ENCODE measurements around the gene FAM25C. TPM values are rescaled to one million over a fixed set of nuclear protein-coding genes. Genes with fewer than 3 reads are reported as not detected.

FAM25C gene
- not detected in 2 replicates for total RNA-seq

DNA sequence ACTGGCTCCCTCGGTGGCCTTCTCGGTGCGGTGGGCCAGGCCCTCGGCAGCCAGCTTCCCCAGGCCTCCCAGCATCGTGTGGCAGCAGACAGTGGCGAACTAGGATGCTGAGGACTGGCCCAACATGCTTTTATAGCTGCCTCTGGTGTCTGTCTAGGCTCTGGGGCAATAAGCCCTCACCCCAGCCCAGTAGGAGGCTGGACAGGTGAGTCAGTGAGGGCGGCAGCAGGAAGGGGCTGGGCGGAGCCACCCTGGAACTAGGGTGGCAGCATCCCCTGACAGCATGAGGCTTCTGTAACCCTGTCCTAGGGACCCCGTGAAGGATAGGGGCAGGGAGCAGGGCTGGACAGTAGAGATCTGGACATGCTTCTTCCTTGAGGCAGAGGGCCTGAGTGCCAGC is at the start of gene FAM25C:
TSS of gene FAM25C (minus strand) at position 101 of the 400 bp plus-strand sequence. CDS start at position 75, 26 bp downstream.

Small RNA genes lying within 50 kb of the gene (small RNA-seq; reads per million reads assigned to genes)
- not detected for gene RNA5SP315 (ENCODE audit: low replicate concordance)

Other genes starting within 250 kb of the FAM25C start
- 1.3 and 2.0 TPM in 2 replicates for gene SYT15B, start 236.2 kb downstream of the FAM25C start, total RNA-seq
- gene NPY4R2, start 81.1 kb downstream of the FAM25C start, total RNA-seq = not detected in 2 replicates